GM10266 (cell line): ENCODE results near the gene MAP2K1.

Experiments
- DNase-seq: peaks from one replicate; pipeline ENCODE4 v3.0.0; 2012; ENCODE audit errors: extremely low spot score
- CTCF ChIP-seq: IDR thresholded peaks from 2 replicates; pipeline ENCODE4 v1.5.1; 2012; ENCODE audit warnings: mild to moderate bottlenecking, low read depth; ENCODE audit not compliant: control insufficient read depth, insufficient read depth; ENCODE audit errors: missing control alignments

Gene MAP2K1

GRCh38 chr15:66429117-66429516 is 42.4 kb downstream of the MAP2K1 start:
- TF ChIP-seq CTCF = no peak
- no peak for DNase-seq

DNA sequence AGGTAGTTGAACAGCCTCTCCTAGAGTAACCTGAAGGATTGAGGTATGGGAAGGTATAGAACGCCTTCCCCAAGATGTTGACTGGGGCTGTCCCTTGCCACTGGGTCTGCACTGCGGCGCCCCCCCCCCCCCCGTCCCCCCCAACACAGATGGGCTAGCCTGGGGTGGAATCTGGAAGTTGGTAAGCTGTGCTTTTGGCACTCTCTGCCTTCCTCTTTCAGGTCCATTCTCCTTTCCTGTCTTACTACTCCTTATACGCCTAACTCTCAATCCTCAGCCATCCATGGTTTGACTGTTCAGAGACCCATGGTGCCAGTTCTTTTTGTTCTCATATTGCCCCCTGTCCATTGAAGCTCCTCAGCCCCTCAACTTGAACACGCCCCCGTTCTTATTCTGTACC is 42.8 kb downstream of the MAP2K1 start:
- DNase-seq = no peak
- TF ChIP-seq CTCF = no peak

DNA sequence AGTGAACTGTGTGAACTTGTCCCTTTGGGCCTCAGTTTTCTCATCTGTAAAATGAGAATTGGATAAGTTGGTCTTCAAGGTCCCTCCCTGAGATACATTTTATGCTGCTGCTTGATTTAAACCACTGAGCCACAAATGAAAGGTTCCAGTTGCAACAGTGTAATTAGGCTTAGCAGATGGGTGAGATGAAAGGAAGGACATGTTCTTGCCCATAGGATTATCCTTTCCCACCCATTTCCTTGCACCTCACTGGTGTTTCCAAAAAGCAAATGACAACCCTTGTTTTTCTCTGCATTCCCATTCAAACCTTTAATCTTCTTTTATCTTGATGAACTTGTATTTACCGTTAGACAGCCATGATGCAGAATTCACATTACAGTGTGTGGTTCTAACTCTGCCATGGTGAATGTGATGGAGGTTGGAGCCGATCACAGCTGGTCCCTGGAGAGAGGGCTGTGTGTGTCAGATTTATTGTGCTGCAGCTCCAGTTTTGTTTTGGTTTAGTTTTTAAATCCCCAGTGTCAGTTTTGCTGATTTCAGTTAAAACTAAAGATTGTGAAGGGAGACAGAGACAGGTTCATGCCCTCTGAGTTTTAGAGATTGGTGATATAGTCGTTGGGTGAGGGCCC is 44.0 kb downstream of the MAP2K1 start:
- no peak for DNase-seq
- no peak for TF ChIP-seq CTCF

- no peak for DNase-seq
- TF ChIP-seq CTCF = no peak
Observed at GRCh38 chr15:66433726-66434125, 47.0 kb downstream of the MAP2K1 start.

DNA sequence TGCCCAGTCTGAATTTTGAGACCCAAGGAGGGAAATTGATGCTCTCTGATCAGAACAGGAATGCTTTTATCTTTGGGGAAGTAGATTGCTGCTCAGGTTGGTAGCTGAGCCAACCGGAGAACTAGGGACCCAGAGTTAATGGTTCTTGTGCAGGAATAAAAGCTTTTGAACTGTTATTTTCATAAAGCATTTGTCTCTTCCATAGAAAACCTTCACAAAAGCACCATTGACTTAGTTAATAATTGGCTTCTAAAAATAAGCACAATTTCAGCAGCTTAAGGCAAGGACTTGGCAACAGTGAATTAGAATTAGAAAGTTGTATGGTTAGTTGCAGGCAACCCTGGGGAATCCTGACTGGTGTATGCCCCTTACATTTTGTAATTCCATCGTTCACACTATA is 53.8 kb downstream of the MAP2K1 start:
- DNase-seq = no peak

GRCh38 chr15:66452420-66452819 is 65.7 kb downstream of the MAP2K1 start:
- no peak for TF ChIP-seq CTCF
- DNase-seq = no peak

More for the DNA sequence above, 53.8 kb downstream of the MAP2K1 start:
- TF ChIP-seq CTCF = no peak

- no peak for TF ChIP-seq CTCF
- DNase-seq = no peak
Observed at GRCh38 chr15:66452971-66453580, 66.4 kb downstream of the MAP2K1 start.
